Epithelial cell of prostate (primary cell): ENCODE data around the gene TGFBRAP1.

Source experiments
- DNase-seq: peaks from one replicate; pipeline ENCODE4 v3.0.0-alpha.2; 2011; ENCODE audit warnings: low read depth, low spot score
- H3K27ac ChIP-seq: fragments of 450-650 bp; 2 replicates; pipeline ENCODE4 v1.5.1; 2017; ENCODE audit warnings: mild to moderate bottlenecking

Gene TGFBRAP1

DNA sequence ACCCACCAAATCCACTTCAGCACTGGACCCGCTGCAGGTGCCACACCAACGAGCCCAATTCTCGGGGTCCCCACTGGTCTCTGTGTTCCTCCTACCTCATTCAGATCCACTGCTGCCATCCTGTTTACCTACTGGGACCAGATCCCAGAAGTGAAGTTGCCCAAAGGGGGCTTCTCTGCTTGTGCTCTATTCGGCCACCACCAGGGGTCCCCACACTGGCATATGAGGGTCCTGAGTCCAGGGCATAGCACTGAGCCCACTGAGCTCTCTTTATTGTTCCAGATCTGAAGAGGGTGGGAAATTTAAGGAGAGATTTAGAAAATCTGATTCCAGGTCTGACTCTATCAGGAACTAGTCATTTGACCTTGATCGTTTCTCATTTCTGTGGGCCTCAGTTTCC, 85.6 kb downstream of the TGFBRAP1 start:
- no peak for DNase-seq
- H3K27ac ChIP-seq: no peak overlapping the region

- H3K27ac ChIP-seq: no peak overlapping the region
- no peak for DNase-seq
These were observed 87.1 kb downstream of the TGFBRAP1 start for GRCh38 chr2:105242286-105242993.

- DNase-seq: no peak
- no peak within 1 kb of the TSS for H3K27ac ChIP-seq
These were observed 88.1 kb downstream of the TGFBRAP1 start, which contains the start of gene GPR45 for GRCh38 chr2:105241443-105241842. Gene GPR45, plus strand, starts transcription at chr2:105241743. Its CDS starts 116 bp downstream, at chr2:105241859.

DNA sequence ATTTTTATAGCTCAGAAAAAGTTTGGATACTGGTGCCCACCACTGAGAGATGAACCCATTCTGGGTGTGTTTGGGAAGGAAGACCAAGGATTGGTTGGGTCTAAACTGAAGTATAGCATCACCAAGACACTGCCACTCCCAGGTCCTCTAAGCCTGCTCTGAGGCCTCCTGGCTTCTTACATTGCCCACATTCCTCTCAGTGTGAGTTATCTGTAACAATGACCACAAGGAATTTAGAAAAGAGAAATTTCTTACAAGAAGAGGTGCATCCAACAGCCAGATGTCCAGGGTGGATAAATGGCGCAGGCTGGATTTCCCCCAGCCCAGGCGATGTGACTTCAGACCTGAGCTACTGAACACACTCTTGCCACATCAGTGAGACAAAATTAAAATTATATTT, 89.6 kb downstream of the TGFBRAP1 start:
- DNase-seq: no peak
- no peak overlapping the region for H3K27ac ChIP-seq

DNA sequence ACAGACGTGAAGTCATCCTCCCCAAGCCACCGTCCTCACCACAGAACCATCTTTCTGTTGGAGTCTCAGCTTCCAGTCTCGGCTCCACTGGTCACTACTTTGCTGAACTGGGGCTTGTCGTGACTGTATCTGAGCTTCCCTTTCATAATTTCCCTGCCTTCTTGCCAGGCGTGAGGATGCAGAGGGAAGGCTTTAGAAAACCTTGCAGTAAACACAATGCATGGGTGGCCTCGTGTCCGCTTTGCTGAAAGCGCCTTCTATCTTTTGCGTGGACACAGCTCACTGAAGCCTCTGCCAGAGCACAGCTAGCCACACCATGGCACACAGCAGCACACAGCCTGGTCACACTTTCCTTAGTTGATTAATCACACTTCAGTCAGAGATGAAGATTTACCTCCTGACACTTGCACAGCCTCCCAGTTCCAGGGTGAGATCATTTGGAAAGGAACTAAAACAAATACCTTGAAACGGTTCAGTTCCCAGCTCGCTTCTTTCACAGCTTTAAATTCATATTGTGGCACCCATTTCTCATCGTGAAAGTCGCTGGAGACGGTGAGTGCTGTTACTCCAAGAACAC, 90.8 kb downstream of the TGFBRAP1 start:
- DNase-seq: no peak
- no peak overlapping the region for H3K27ac ChIP-seq

- no peak overlapping the region for H3K27ac ChIP-seq
- no peak for DNase-seq
These were observed 92.3 kb downstream of the TGFBRAP1 start for GRCh38 chr2:105237045-105237765.

- no peak for DNase-seq
- H3K27ac ChIP-seq: no peak overlapping the region
These were observed 93.5 kb downstream of the TGFBRAP1 start for GRCh38 chr2:105236060-105236424.

DNA sequence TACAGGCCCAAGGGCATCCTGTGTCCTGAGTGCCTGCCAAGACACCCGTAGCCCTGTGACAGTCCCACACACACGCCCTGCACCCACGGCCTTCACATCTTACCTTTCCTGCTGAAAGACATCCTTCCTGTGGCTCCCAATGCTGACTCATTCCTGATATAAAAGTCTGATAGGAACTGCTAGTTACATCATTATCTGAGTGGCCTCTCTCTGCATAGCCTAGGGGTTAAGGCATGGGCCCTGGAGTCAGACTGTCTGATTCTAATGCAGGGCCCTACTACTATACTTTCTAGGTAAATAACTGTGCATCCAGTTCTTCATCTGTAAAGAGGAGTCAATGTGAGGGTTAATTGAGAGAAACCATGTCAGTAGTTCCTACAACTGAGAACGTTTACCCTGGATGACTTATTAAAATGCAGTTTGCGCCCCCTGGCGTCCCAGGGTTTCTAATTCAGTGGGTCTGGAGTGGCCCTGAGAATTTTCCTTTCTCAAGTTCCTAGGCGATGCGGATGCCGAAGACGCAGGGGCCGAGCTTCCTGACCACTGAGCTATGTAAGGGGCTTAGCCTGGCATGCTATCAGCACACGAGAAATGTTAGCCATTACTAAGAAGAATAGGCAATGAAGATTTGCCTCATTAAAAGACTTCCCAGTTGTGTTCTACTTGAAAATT, 94.0 kb downstream of the TGFBRAP1 start:
- DNase-seq: no peak
- H3K27ac ChIP-seq: no peak overlapping the region

DNA sequence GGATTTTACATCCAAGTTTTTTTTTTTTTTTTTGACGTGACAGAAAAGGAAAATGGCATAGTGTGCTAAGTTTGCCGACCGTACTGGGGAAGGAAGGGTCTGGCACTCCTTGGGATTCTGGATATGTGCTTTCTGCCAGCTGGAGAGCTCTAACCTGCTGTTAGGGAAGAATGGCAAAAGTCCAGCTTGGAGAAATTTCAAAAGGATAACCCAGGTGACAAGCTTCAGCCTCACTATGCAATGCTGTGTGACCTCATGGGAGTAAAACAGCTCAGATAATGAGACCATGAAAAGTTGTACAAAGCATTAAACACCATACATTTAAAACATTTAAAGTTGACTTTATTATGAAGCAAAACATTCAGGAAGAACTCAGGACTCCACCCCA, 98.3 kb downstream of the TGFBRAP1 start:
- DNase-seq: no peak
- no peak overlapping the region for H3K27ac ChIP-seq

GRCh38 chr2:105224444-105224843, 105.1 kb downstream of the TGFBRAP1 start:
- DNase-seq: no peak

DNA sequence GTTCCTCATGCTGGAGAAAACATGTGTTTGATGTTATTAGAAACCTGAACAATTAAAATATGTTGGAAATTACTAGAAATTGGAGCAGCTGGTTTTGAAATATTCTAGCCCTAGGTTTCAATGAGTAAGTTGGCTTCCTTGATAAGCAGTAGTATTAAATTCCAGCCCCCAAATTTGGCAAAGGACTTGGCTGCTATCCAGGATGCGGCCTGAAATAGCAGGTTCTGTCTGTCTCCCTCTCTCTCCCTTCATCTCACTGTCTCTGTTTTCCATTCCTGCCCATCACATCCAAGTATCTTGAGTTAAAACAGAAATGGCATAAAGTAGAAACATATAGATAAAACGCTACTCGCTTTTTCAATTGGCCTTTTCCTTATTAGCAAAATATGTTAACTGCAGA, 108.9 kb downstream of the TGFBRAP1 start:
- DNase-seq: no peak
- no peak overlapping the region for H3K27ac ChIP-seq

More at GRCh38 chr2:105224444-105224843, 105.1 kb downstream of the TGFBRAP1 start:
- no peak overlapping the region for H3K27ac ChIP-seq

GRCh38 chr2:105215586-105216192, 113.8 kb downstream of the TGFBRAP1 start:
- H3K27ac ChIP-seq: no peak overlapping the region
- no peak for DNase-seq
